RWPE2 (cell line): ENCODE measurements around the gene TMTC1.

Experiments used
- ATAC-seq: fragments of 200-7000 bp; cut with Tn5 transposase; 3 replicates; pipeline ENCODE4 v1.9.1; 2021; ENCODE audit warnings: low read depth
- DNase-seq: peaks from one replicate; pipeline ENCODE4 v3.0.0-alpha.2; 2020; ENCODE audit warnings: low spot score
- H3K27ac ChIP-seq: fragments of 450-650 bp; 2 replicates; pipeline ENCODE4 v1.5.1; 2017; ENCODE audit warnings: mild to moderate bottlenecking; ENCODE audit not compliant: poor library complexity, severe bottlenecking
- H3K27me3 ChIP-seq: fragments of 250-450 bp; sonication (Bioruptor Pico); 2 replicates; pipeline ENCODE4 v1.5.1; 2021; ENCODE audit warnings: mild to moderate bottlenecking, moderate library complexity; ENCODE audit not compliant: insufficient read depth, poor library complexity, severe bottlenecking
- H3K36me3 ChIP-seq: fragments of 250-450 bp; sonication (Bioruptor Pico); 2 replicates; pipeline ENCODE4 v1.5.1; 2020; ENCODE audit warnings: low read depth, mild to moderate bottlenecking, moderate library complexity
- H3K4me1 ChIP-seq: fragments of 250-450 bp; sonication (Bioruptor Pico); 2 replicates; pipeline ENCODE4 v1.5.1; 2021; ENCODE audit warnings: mild to moderate bottlenecking, moderate library complexity; ENCODE audit not compliant: insufficient read depth, poor library complexity, severe bottlenecking
- H3K4me3 ChIP-seq: fragments of 250-450 bp; sonication (Bioruptor Pico); 2 replicates; pipeline ENCODE4 v1.5.1; 2021; ENCODE audit warnings: mild to moderate bottlenecking, moderate library complexity; ENCODE audit not compliant: severe bottlenecking
- H3K9me3 ChIP-seq: fragments of 250-450 bp; sonication (Bioruptor Pico); 2 replicates; pipeline ENCODE4 v1.5.1; 2021; ENCODE audit warnings: mild to moderate bottlenecking, moderate library complexity; ENCODE audit not compliant: severe bottlenecking
- TF ChIP-seq, protein P1 (sequence below): fragments of 450-650 bp; IDR thresholded peaks from one replicate; pipeline ENCODE4 v1.5.1; 2017; ENCODE audit warnings: mild to moderate bottlenecking, moderate library complexity; ENCODE audit not compliant: poor library complexity, severe bottlenecking

TMTC1 gene

DNA sequence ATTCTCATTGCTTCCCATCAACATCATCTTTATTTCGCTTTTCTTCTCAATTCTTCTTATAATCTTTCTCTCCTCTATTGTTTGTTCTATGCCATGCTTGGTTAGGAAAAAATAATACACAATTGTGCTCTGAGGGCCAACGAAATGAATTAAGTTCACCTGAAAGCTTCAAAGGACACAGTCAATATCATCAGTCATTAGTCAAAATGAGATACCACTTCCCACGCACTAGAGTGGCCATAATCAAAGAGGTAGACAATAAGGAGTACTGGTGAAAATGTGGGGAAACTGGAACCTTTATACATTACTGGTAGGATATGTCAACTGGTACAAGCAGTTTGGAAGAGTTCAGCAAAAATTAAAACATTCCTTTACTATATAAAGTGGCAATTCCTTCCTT lies 91.5 kb downstream of the TMTC1 start:
- Histone ChIP-seq H3K27me3 (no peaks in the 10 kb centered on the region), H3K9me3 (no peaks in the 10 kb centered on the region), H3K4me1 (no peaks in the 10 kb centered on the region), H3K4me3 (no peak overlapping the region), H3K27ac (no peak overlapping the region), H3K36me3 (no peaks in the 10 kb centered on the region)
- ATAC-seq (no peak), DNase-seq (no peak)
- TF ChIP-seq, protein P1, sequence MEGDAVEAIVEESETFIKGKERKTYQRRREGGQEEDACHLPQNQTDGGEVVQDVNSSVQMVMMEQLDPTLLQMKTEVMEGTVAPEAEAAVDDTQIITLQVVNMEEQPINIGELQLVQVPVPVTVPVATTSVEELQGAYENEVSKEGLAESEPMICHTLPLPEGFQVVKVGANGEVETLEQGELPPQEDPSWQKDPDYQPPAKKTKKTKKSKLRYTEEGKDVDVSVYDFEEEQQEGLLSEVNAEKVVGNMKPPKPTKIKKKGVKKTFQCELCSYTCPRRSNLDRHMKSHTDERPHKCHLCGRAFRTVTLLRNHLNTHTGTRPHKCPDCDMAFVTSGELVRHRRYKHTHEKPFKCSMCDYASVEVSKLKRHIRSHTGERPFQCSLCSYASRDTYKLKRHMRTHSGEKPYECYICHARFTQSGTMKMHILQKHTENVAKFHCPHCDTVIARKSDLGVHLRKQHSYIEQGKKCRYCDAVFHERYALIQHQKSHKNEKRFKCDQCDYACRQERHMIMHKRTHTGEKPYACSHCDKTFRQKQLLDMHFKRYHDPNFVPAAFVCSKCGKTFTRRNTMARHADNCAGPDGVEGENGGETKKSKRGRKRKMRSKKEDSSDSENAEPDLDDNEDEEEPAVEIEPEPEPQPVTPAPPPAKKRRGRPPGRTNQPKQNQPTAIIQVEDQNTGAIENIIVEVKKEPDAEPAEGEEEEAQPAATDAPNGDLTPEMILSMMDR, result no peak

DNA sequence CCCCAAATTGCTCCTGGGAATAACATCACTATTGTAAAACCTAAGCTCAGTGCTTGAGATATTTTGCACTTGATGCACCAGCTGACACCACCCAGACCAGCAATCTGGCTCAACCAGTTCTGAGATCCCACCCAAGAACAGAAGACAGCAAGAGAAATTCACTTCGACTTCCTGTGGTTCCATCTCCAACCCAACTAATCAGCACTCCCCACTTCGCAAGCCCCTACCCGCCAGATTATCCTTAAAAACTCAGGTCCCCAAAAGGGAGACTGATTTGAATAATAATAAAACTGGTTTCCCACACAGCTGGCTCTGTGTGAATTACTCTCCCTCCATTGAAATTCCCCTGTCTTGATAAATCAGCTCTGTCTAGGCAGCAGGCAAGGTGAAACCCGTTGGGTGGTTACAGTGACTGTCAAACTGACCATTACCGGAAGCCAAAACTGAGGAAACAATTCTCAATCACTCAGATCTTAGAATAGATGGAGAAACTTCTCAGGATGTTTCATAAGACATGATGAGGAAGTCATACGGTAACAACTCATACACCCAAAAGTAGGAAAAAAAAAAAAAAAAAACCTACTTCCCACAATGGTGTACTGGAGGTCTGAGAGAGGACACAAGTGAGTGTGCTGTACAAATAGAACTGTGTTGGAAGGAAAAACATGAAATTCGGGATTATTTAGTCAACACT lies 92.4 kb downstream of the TMTC1 start:
- DNase-seq (no peak), ATAC-seq (no peak)
- Histone ChIP-seq H3K4me3 (no peak overlapping the region), H3K4me1 (no peaks in the 10 kb centered on the region), H3K9me3 (no peaks in the 10 kb centered on the region), H3K36me3 (no peaks in the 10 kb centered on the region), H3K27ac (no peak overlapping the region), H3K27me3 (no peaks in the 10 kb centered on the region)
- TF ChIP-seq, protein P1, result no peak

DNA sequence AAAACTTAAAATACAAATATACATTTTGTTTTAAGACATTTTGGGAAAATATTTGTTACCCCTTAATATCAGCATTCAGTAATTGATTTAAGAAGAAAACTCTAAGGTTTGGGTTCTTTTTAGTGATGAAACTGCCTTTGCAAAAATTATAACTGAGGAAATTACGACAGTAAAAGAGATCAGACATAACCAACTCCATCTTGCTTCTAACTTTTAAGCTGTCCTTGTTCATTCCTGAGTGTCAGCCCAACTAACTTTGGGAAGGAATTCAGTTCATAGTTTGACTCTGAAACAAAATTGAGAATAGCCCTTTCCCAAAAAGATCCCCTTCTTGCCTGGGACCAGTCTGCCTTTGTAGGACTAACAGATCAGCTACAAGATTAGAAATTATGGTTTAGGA lies 93.0 kb downstream of the TMTC1 start:
- Histone ChIP-seq H3K27ac (no peak overlapping the region), H3K27me3 (no peaks in the 10 kb centered on the region), H3K4me1 (no peaks in the 10 kb centered on the region), H3K4me3 (no peak overlapping the region), H3K36me3 (no peaks in the 10 kb centered on the region), H3K9me3 (no peaks in the 10 kb centered on the region)
- TF ChIP-seq, protein P1, result no peak
- no peak for ATAC-seq
- DNase-seq, result no peak

DNA sequence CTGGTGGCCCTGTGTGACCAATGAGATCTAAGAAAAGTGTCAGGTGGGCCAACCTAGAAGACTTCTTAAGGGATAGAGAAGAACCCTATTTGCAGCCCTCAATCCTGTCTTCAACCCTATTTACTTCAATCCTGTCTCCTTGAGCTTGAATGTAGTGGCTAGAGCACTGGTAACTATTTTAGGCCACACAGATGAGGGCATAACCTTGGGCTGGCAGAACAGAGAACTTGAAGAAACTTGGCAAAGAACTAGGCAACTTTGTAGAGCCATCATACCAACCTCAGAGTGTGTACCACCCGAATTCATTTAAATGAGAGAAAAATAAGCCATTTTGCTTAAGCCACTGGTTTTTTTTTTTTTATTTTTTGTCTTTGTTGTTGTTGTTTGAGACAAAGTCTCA lies 94.8 kb downstream of the TMTC1 start:
- DNase-seq, result no peak
- Histone ChIP-seq H3K4me3 (no peak overlapping the region), H3K27ac (no peak overlapping the region), H3K9me3 (no peaks in the 10 kb centered on the region), H3K27me3 (no peaks in the 10 kb centered on the region), H3K4me1 (no peaks in the 10 kb centered on the region), H3K36me3 (no peaks in the 10 kb centered on the region)
- ATAC-seq, result no peak
- TF ChIP-seq, protein P1, result no peak

DNA sequence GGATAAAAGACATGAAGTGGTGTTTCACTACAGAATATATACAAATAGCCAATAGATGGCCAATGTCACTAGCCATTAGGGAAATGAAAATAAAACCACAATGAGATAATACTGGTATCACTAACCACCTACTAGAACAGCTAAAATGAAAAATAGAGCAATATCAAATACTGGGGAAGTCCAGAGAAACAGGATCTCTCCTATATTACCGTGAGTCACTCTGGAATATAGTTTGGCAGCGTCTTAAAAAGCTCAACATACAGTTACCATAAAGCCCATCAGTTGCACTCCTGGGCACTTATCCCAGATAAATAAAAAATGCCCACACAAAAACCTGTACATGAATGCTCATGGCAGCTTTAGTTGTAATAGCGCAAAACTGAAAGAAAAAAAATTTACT lies 101.7 kb downstream of the TMTC1 start:
- Histone ChIP-seq H3K9me3 (no peaks in the 10 kb centered on the region), H3K27ac (no peak overlapping the region), H3K4me3 (no peak overlapping the region), H3K27me3 (no peaks in the 10 kb centered on the region), H3K36me3 (no peaks in the 10 kb centered on the region), H3K4me1 (no peaks in the 10 kb centered on the region)
- TF ChIP-seq, protein P1, result no peak
- DNase-seq, result no peak
- ATAC-seq, result no peak
